Stimulated activated CD8-positive, alpha-beta memory T cell treated with anti-CD3 and anti-CD28 coated beads, Interleukin-4, amount 100 ng/mL, for 24 hours (primary cell): ENCODE results near the gene ANXA4.
"Not testable (repeated sequence)": the region's sequence is repeated elsewhere in the genome, so short reads cannot be mapped to it uniquely, and the experiment has no call there.

Experiments
- DNase-seq: peaks from one replicate; pipeline ENCODE4 v3.0.0-alpha.2; 2020; ENCODE audit warnings: low read depth

Gene ANXA4

DNA sequence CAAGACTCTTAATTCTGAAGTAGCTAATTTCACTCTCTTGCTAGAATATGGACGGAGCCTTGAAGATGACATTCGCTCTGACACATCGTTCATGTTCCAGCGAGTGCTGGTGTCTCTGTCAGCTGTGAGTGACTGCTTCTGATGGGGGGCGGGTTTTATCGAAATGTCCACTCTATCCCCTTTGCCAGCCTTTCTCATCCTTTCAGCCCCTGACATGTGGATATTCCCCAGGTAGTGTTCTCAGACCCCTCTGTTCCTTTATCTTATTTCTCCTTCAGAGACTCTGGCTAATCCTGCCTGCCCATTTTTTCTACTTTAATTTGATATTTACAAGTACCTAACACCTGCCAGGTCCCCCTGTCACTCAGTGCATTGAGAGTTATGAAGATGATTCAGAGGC is 68.6 kb downstream of the ANXA4 start:
- DNase-seq = no peak

DNA sequence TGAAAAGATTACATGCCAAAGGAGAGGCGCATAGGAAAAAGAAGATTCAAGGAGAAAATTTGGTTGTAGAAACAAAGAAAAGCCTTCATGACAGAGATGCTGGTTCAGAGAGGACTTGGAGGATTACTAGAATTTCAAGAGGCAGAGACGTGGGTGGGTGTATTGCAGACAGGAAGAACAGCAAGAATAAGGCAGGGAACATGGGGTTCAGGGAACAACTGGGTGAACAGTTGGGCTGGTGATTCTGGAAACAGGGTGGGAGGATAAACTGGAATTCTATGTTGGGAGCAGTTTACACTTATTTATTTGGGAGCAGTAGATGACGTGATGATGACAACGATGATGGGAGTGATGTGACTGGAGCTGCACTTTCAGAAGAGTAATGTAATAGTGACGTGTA is 69.1 kb downstream of the ANXA4 start:
- no peak for DNase-seq

DNA sequence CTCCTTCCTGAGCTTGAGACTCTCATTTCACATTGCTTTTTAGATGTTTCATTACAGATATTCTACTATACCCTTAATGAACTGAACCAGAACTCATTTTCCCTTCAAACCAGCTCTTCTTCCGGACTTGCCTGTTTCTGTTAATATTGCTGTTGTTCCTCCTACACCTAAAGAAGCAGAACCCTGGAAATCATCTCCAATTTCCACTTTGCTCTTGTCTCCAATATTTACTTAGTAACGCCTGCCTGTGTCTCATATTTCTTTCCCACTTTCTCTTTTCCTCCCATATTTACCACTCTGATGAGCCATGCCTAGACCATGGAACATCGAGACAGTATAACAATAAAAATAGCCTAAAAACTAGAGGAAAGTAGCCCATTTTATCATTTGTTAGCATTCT is 69.7 kb downstream of the ANXA4 start:
- DNase-seq = no peak

DNA sequence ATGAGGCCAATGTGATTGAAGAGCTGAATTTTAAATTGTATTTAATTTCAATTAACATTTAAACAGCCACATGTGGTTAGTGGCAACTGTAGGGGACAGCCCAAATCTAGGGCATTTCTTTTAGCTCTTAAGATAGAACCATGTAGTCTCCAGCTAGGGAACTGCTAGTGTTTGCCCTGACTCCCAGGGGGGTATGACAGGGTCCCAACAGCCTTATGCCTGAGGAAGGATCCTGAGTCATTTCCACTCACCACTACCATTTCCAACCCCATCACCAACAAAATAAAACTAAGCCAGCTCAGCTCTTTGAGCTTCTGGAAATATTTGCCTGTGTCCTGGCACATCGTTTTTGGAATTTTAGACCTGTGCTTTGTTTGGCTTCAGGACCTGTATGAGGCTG is 73.8 kb downstream of the ANXA4 start:
- DNase-seq = no peak

DNA sequence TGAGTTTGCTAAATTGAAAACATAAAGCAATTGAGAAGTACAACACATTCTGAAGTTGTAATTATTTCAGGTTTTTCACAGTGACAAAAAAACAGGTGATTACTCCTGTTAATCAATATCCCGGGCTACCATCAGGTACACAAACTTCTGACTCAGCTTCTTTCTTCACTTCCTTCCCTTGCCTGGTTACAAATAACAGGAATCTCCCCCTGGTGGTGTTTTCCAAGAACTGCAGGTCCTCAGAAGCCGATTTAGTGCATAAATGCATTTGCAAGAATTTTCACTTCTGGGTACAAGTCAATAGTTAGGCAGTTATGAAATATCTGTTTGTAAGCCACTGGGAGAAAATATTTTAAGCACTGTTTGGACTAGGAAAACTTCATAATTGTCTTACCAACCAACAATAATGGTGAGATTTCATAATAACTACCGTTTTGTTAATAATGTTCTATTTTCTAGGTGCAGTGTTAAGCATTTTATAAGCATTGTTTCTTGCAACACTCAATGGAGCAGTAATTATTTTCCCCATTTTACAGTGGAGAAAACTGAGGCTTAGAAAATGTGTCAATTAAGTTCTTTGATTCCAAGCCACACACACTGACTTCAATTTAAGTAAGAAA is 75.1 kb downstream of the ANXA4 start:
- DNase-seq = peak; percentile 49

DNA sequence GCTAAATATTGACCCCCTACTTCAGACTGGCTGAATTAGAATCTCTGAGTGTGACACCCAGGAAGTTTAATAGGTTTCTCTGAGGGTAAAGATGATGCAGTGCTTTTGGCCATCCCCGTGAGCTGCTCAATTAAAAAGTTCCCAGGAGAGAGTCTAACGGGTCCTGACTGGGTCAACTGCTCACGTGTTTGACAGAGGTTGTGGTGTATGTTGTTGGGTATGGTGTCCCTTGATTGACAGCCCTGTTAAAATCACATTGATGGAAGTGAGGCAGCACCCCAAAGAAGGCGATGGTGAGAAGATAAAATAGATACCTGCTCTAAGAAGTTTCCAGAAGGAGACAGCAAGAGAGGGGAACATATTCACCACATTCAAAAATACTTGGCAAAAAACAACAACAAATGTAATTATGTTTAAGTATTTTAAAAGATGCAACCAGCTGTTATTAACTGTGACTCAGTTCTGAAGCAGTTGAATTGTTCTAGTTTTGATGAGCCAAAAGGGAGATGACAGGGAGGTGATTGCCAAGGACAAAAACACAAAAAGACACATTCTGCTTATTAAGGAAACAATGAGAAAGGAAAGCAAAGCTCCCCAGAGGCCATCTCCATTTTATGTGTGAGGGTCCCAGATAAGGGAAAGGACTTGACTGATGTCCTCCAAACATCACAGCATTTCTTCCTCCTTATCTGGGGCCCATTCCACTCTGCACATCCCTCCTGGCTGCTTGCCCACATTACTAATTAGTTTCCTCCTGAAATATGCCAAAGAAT is 76.0 kb downstream of the ANXA4 start:
- DNase-seq = no peak

DNA sequence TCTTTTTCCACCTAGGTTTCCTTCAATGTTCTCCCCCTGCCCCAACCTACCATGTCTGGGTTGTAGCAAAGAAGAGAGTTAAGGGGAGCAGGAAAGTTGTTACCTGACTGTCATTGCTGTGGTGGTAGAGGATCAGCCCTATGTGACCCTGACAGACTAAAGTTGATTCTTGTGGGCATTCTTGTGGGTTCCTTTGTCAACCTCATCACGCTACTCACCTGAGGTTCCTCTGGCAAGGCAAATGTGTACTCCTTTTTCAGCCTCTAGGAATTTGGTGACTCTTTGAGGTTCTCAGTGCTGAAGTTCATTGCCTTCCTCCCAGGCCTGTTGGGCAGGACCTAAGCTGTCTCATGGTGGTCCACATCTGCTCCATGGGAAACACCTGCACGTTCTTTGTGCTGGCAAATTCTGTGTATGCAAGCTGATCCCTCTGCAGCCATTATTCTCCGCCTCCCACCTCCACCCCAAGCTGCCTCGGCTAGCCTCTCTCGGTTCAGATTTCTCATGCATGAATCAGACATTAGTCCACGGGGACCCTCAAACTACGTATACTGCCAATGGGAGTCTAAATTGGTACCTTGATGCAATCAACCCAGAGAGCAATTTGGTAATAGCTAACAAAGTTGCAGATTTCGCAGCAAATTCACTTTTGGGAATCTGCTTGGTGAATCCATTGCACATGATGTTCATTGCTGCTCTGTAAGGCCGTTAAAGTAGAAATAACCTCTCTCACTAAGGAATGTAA is 86.0 kb downstream of the ANXA4 start:
- no peak for DNase-seq

DNA sequence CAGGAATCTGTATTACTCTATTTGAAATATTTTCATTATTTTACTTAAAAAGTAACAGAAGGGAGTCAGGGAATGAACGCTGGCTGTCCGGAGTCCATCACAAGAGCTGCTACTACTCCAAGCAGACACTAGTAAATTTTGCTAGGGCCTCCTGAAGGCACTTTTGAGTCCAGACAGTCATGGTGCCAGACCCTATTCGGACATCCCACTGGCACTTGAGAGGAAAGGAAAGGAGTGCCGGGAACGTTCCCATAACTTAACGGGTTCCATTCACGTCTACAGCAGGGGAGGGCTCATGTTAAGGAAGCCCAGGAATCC is 87.0 kb downstream of the ANXA4 start:
- DNase-seq = no peak

DNA sequence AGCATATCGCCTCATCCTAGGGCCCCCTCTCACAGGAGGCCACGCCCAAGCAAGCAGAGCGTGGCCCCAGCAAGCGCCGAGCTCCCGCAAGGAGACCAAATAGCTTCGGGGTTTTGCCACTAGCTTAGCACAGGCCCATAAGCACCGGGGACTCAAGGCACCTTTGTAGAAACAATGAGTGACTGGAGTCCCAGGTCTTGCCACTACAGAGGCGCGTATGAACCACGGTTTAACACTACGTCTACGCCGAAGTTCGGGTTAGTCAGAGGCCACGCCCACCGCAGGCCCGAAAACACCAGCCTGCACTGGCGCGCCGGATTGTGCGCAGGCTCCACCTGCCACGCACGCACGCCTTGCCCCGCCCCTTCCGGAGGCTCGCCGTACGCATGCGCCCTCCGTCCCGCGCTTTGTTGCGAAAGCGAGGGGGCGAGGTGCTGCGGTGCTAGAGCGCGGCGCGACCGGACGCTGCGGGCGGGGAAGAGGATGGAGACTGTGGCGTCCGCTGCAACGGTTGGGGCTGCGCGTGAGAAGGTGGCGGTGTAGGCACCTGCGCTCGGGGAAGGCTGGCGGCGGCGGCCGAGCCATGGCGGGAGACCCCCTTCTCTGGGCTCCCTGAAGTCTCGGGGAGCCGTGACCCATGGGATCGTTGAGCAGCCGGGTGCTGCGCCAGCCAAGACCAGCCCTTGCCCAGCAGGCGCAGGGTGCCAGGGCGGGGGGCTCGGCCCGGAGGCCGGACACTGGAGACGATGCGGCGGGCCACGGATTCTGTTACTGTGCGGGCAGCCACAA is 87.5 kb downstream of the ANXA4 start, which contains the start of gene GMCL1:
Gene GMCL1 (plus strand): TSS at position 405 of the 789 bp plus-strand sequence. CDS start 233 bp downstream, at position 638.
- DNase-seq = peak; percentile 98

DNA sequence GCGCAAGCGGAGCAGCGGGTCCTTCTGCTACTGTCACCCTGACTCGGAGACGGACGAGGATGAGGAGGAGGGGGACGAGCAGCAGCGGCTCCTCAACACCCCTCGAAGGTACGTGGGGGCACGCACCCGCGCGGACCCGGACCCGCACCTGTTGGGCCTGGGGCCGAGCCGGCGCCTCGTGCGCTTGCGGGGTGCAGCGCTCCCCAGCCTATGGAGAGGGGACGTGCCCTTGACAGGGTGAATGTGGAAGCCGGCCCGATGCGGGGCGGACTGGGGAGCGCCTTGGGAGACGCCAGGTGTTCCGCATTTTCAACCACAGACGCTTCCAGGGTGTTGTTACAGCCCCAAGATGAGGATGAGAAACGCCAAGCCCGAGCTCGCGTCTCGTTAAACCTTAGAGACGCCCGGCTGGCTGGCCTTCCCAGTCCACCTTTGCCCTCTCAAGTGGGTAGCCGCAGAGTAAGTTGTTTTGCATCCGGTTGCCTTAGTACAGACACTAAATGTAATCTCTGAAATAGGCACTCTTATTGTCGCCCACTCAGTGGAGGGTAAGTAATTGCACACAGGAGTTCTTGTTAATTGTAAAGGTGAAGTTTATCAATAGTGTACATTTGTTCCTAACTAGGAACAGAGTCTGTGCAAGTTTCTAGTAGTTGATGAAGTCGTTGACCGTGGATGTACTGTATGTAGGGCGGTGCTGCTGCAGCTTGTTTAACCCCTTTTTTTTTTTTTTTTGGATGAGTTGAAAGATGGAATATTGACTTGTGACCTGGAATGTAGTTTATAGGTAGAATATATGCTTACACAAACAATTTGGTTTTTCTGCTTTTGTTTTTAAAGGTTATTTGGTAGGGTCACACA is 88.3 kb downstream of the ANXA4 start:
- peak; percentile 12 for DNase-seq

DNA sequence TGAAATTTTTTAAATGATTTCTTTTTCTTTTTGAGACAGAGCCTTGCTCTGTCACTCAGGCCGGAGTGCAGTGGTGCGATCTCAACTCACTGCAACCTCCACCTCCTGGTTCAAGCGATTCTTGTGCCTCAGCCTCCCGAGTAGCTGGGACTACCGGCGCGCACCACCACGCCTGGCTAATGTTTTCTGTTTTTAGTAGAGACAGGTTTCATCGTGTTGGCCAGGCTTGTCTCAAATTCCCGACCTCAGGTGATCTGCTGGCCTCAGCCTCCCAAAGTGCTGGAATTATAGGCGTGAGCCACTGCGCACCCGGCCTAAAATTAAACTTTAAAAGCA is 88.9 kb downstream of the ANXA4 start:
- DNase-seq = not testable (repeated sequence)

DNA sequence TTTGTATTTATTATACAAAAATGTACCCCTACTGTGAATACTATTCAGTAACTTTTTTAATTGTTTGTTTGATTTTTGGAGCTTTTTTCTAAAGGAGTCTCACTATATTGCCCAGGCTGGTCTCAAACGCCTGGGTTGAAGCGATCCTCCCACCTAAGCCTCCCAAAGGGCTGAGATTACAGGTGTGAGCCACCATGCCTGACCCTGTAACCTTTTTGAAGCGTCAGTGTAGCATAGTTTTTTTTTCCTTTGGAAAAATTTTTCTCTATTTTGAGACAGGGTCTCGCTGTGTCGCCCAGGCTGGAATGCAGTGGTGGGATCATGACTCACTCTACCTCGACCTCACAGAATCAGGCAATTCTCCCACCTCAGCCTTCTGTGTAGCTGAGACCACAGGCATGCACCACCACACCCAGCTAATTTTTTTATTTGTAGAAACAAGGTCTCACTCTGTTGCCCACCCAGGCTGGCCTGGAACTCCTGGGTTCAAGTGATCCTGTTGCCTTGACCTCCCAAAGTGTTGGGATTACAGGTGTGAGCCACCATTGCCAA is 89.5 kb downstream of the ANXA4 start:
- no peak for DNase-seq

DNA sequence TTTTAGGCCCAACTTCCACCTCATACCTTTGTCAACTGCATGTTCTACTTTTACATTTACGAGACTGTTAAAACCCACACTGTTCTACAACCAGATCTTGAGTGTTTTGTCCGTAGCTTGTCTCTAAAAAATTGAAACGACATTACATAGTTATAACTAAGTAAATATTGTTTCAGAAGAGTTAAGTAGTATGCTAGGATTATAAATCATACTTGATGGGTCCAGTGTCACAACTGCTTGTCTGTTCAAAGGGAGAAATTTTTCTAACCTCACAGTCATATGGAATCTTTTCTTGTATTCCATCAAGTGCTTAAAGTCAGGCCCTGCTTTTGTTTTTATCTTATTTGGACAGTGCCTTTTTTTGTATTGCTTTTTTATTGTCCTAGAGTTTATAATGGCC is 91.8 kb downstream of the ANXA4 start:
- no peak for DNase-seq

DNA sequence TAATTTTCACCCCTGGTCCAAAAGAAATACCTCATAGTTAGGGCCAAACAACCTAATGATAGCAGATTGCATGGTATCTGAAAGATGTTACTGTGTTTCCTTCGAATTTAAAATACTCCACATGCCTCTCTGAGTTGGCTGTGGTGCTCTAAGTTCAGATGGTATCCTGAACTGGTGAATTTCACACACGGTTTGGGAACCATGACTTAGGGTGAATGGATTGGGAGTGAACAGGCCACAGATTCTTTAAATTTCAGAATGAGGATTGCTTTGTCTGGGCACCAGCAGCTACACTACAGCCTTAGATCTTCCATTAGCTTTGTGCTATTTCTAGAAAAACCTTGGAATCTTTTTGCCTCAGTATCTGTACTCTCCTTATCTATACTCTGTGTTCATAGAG is 93.7 kb downstream of the ANXA4 start:
- DNase-seq = no peak

DNA sequence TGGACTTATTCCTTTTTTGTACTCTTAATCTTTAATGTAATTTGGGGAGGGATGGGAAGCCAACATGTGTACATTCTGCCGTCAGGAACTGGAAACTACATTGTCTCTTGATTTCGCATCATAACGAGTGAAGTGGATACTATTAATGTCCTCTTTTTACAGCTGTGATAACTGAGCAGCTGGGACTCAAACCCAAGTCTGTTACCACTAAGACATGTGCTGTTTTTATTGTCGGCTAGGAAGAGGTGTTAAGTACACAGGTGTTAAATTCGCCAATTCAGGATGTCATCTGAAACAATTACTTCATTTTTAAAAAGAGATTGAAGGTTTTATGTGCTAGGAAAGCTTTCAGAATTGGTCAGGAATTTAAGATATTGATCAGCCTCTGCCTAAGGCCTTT is 94.4 kb downstream of the ANXA4 start:
- no peak for DNase-seq

DNA sequence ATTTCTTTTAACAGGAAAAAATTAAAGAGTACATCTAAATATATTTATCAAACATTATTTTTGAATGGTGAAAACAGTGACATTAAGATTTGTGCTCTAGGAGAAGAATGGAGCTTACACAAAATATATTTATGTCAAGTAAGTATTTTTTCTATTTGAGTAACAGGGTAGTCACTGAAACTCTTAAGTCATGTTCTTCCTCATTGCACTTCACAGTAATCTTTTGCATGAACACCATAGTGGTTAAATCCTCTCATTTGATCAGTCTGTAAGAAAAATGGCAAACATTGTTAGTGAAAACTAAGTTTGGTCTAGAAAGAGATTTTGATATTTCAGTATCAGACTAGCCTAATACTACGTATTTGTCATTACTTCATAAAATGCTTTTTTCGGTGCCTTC is 95.6 kb downstream of the ANXA4 start:
- DNase-seq = no peak

DNA sequence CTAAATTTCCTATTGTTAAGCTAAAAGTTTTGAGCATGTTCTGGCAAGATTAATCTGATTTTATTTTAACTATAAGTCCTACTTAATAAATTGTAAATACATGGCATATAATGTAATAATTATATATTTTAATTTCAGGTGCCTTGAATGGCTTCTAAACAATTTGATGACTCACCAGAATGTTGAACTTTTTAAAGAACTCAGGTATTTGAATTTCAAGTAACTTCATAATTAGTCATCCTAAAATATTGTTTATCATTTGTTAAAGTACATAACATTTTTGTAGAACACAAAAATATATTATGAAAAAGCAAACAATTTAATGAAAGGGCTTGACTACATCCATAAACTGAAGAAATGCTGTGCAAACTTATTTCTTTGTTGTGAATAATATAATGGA is 102.1 kb downstream of the ANXA4 start:
- no peak for DNase-seq

DNA sequence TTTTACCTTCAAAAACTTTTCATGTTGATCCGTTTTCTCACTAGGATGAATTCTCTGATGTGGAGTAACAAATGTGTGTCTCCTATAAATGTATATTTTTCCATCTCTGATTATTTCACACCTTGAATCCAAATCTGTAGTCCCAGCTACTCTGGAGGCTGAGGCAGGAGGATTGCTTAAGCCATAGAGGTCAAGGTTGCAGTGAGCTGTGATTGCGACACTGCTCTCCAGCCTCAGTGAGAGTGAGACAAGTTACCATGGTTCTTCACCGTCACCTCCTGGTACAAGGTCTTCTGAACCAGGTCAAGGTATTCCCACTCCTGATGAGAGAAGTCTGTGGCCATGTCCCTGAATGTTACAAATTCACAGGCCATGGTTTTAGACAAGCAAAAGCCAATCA is 102.6 kb downstream of the ANXA4 start:
- no peak for DNase-seq

DNA sequence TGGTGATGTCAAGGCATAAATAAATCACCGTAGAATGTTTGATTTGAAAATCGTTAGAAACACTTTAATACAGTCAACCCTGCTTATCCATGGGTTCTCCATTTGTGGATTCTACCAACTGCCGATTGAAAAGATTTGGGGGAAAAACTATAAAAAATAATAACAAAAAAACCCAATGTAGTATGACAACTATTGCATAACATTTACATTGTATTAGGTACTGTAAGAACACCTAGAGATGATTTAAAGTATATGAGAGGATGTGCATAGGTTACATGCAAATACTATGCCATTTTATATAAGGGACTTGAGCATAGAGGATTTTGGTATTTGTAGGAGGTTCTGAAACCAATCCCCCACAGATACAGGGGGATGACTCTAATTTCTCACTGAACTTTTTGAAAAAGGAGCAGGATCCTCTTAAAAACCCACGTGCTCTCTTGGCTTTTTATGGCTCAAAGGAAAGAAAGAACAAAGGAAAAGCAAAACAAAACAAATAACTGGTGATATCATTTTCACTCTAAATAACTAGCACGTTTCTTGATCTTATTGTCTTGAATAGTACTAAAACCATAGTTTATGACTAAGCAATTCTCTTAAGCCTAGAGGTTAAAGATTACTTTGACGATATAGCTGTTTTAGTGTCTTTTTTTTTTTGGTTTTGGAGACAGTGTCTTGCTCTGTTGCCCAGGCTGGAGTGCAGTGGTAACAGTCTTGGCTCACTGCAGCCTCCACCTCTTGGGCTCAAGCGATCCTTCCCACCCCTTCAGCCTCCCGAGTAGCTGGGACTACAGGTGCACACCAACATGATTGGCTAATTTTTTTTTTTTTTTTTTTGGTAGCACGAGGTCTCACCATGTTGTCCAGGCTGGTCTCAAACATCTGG is 104.5 kb downstream of the ANXA4 start:
- DNase-seq = no peak

DNA sequence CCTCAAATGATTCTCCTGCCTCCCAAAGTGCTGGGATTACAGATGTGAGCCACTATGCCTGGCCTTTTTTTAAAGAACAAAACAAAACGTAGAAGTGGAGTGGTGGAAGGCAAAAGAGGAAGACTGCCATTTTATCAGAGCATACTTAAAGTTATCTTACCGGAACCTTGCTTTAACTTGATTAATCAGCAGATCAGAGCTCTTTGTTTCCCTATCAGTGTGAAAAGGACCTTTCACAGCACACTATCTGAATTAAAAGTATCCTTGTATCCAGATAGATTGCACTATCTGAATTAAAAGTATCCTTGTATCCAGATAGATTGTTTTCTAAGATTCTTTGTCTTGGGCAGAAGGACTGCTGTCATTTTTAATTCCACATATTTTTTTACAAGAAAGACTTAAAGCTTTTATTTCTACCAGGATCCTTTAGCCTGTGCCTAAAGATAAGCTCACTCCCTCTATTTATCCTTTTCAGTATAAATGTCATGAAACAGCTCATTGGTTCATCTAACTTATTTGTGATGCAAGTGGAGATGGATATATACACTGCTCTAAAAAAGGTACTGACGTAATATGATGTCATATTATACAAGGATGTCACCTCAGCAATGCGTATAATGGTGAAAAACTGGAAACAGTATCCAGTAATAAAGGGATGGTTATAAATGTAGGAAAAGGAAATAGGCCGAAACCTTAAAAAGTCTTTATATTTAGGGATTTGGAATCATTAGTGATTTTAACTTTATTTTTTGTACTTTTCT is 105.3 kb downstream of the ANXA4 start:
- no peak for DNase-seq
